Measurements from ENCODE around the gene SYNM. TPM values are rescaled to one million over a fixed set of nuclear protein-coding genes. Genes with fewer than 3 reads are reported as not detected.

SYNM gene
- total RNA-seq, 1 donor from 2014 or later = 5.5 TPM

- Mint-ChIP-seq H3K9me3 (ENCODE audit: unreplicated experiment) (no peaks in the 10 kb centered on the region), H3K27me3 (ENCODE audit: unreplicated experiment) (peaks cover 8% of the 10 kb centered on the region), H3K4me3 (ENCODE audit: unreplicated experiment) (peak overlapping the region; percentile 74), H3K4me1 (ENCODE audit: unreplicated experiment) (peaks cover 9% of the 10 kb centered on the region), H3K36me3 (ENCODE audit: unreplicated experiment) (no peaks in the 10 kb centered on the region), H3K27ac (ENCODE audit: unreplicated experiment) (peak overlapping the region; percentile 84)
- TF ChIP-seq, protein P1, sequence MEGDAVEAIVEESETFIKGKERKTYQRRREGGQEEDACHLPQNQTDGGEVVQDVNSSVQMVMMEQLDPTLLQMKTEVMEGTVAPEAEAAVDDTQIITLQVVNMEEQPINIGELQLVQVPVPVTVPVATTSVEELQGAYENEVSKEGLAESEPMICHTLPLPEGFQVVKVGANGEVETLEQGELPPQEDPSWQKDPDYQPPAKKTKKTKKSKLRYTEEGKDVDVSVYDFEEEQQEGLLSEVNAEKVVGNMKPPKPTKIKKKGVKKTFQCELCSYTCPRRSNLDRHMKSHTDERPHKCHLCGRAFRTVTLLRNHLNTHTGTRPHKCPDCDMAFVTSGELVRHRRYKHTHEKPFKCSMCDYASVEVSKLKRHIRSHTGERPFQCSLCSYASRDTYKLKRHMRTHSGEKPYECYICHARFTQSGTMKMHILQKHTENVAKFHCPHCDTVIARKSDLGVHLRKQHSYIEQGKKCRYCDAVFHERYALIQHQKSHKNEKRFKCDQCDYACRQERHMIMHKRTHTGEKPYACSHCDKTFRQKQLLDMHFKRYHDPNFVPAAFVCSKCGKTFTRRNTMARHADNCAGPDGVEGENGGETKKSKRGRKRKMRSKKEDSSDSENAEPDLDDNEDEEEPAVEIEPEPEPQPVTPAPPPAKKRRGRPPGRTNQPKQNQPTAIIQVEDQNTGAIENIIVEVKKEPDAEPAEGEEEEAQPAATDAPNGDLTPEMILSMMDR (IDR thresholded peaks at IDR 0.05) = no peak
- DNase-seq (ENCODE audit: extremely low spot score, unreplicated experiment) = no peak
Observed at GRCh38 chr15:99076109-99076508, 28.8 kb upstream of the SYNM start.

GRCh38 chr15:99076555-99077308 lies 28.1 kb upstream of the SYNM start:
- DNase-seq (ENCODE audit: extremely low spot score, unreplicated experiment) = no peak
- Mint-ChIP-seq H3K4me3 (ENCODE audit: unreplicated experiment) (peak overlapping the region; percentile 74), H3K36me3 (ENCODE audit: unreplicated experiment) (no peaks in the 10 kb centered on the region), H3K9me3 (ENCODE audit: unreplicated experiment) (no peaks in the 10 kb centered on the region), H3K27me3 (ENCODE audit: unreplicated experiment) (peaks cover 11% of the 10 kb centered on the region), H3K4me1 (ENCODE audit: unreplicated experiment) (peaks cover 9% of the 10 kb centered on the region), H3K27ac (ENCODE audit: unreplicated experiment) (peak overlapping the region; percentile 84)
- TF ChIP-seq, protein P1 (IDR thresholded peaks at IDR 0.05) = peak; percentile 92

GRCh38 chr15:99082798-99083197 lies 22.1 kb upstream of the SYNM start:
- Mint-ChIP-seq H3K4me1 (ENCODE audit: unreplicated experiment) (no peaks in the 10 kb centered on the region), H3K36me3 (ENCODE audit: unreplicated experiment) (no peaks in the 10 kb centered on the region), H3K27ac (ENCODE audit: unreplicated experiment) (no peak overlapping the region), H3K27me3 (ENCODE audit: unreplicated experiment) (peaks cover 33% of the 10 kb centered on the region), H3K4me3 (ENCODE audit: unreplicated experiment) (no peak overlapping the region), H3K9me3 (ENCODE audit: unreplicated experiment) (peaks cover 12% of the 10 kb centered on the region)
- TF ChIP-seq, protein P1 (IDR thresholded peaks at IDR 0.05) = no peak
- no peak for DNase-seq (ENCODE audit: extremely low spot score, unreplicated experiment)

DNA sequence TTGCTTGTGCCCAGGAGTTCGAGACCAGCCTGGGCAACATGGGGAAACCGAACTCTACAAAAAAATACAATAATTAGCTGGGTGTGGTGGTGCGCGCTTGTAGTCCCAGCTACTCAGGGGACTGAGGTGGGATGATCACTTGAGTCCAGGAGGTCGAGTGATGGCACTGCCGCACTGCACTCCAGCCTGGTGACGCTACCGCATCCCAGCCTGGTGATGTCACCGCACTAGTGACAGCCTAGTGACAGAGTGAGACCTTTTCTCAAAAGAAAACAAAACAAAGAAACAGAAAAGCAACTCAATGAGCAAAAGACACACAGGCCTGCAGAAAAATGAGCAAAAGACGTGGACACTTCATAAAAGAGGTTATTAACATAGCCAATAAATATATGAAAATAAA lies 19.9 kb upstream of the SYNM start:
- peaks cover 12% of the 10 kb centered on the region for H3K9me3 Mint-ChIP-seq (ENCODE audit: unreplicated experiment)
- no peaks in the 10 kb centered on the region for H3K36me3 Mint-ChIP-seq (ENCODE audit: unreplicated experiment)
- H3K27me3 Mint-ChIP-seq (ENCODE audit: unreplicated experiment) = peaks cover 32% of the 10 kb centered on the region
- no peak for DNase-seq (ENCODE audit: extremely low spot score, unreplicated experiment)
- TF ChIP-seq, protein P1 (IDR thresholded peaks at IDR 0.05) = no peak
- no peaks in the 10 kb centered on the region for H3K4me1 Mint-ChIP-seq (ENCODE audit: unreplicated experiment)
- H3K4me3 Mint-ChIP-seq (ENCODE audit: unreplicated experiment) = no peak overlapping the region
- H3K27ac Mint-ChIP-seq (ENCODE audit: unreplicated experiment) = no peak overlapping the region

GRCh38 chr15:99085413-99086326 lies 19.2 kb upstream of the SYNM start:
- H3K27me3 Mint-ChIP-seq (ENCODE audit: unreplicated experiment) = peaks cover 34% of the 10 kb centered on the region
- H3K27ac Mint-ChIP-seq (ENCODE audit: unreplicated experiment) = no peak overlapping the region
- peaks cover 12% of the 10 kb centered on the region for H3K9me3 Mint-ChIP-seq (ENCODE audit: unreplicated experiment)
- no peaks in the 10 kb centered on the region for H3K36me3 Mint-ChIP-seq (ENCODE audit: unreplicated experiment)
- H3K4me1 Mint-ChIP-seq (ENCODE audit: unreplicated experiment) = peaks cover 3% of the 10 kb centered on the region
- H3K4me3 Mint-ChIP-seq (ENCODE audit: unreplicated experiment) = no peak overlapping the region
- DNase-seq (ENCODE audit: extremely low spot score, unreplicated experiment) = no peak
- TF ChIP-seq, protein P1 (IDR thresholded peaks at IDR 0.05) = no peak

All from osteocyte (in vitro differentiated cells).